Measurements from ENCODE around the gene TMEM151B. TPM values are rescaled to one million over a fixed set of nuclear protein-coding genes. Genes with fewer than 3 reads are reported as not detected.
A peak's percentile ranks its signal among the peaks of the same experiment; 100 is the strongest.

Gene TMEM151B
- total RNA-seq, 4 donors from 2014 or later: 0.39 to 0.98 (median 0.46) TPM

GRCh38 chr6:44303842-44304241 is 33.6 kb downstream of the TMEM151B start:
- 93% methylated on average over 2 of the region's 6 CpGs for WGBS
- Histone ChIP-seq H3K36me3 (peaks cover 49 to 90% (median 87%) of the 10 kb centered on the region in 4 donors), H3K27ac (replicated peaks in 1 of 4) (no peak overlapping the region), H3K27me3 (no peaks in the 10 kb centered on the region), H3K4me3 (no peak overlapping the region), H3K9me3 (no peaks in the 10 kb centered on the region), H3K4me1 (no peaks in the 10 kb centered on the region)
- intact Hi-C loops (cut with DNase I): no loop called here
- TF ChIP-seq CTCF (IDR thresholded peaks at IDR 0.05) (no peak), POLR2AphosphoS5 (IDR thresholded peaks at IDR 0.05) (no peak), POLR2A (IDR thresholded peaks at IDR 0.05; ENCODE audit: low read depth) (no peak), EP300 (IDR thresholded peaks at IDR 0.05) (no peak)
- DNase-seq (ENCODE audit: extremely low spot score): no peak

- H3K4me3 ChIP-seq: no peak overlapping the region
- DNase-seq (ENCODE audit: extremely low spot score): no peak
- H3K36me3 ChIP-seq: peaks cover 49 to 97% (median 93%) of the 10 kb centered on the region in 4 donors
- H3K27ac ChIP-seq (replicated peaks in 1 of 4): no peak overlapping the region
- H3K27me3 ChIP-seq: no peaks in the 10 kb centered on the region
- no peaks in the 10 kb centered on the region for H3K4me1 ChIP-seq
- TF ChIP-seq CTCF (IDR thresholded peaks at IDR 0.05) (peak; percentile 61 to 87 (median 74)), POLR2AphosphoS5 (IDR thresholded peaks at IDR 0.05) (no peak)
- intact Hi-C loops (cut with DNase I): no loop called here
- 80% methylated on average over 14 of the region's 25 CpGs for WGBS
- H3K9me3 ChIP-seq: no peaks in the 10 kb centered on the region
These were observed 34.3 kb downstream of the TMEM151B start for GRCh38 chr6:44304282-44305199.

- intact Hi-C loops (cut with DNase I): no loop called here
- WGBS: 92% methylated on average over 4 of the region's 5 CpGs
- no peak for TF ChIP-seq POLR2A (IDR thresholded peaks at IDR 0.05; ENCODE audit: low read depth)
- no peak for TF ChIP-seq POLR2AphosphoS5 (IDR thresholded peaks at IDR 0.05)
- TF ChIP-seq EP300 (IDR thresholded peaks at IDR 0.05): no peak
- TF ChIP-seq CTCF (IDR thresholded peaks at IDR 0.05): no peak
- no peak for DNase-seq (ENCODE audit: extremely low spot score)
- no peaks in the 10 kb centered on the region for H3K9me3 ChIP-seq
- H3K36me3 ChIP-seq: peaks cover 51 to 100% (median 98%) of the 10 kb centered on the region in 4 donors
- no peaks in the 10 kb centered on the region for H3K4me1 ChIP-seq
- H3K27ac ChIP-seq (replicated peaks in 1 of 4): no peak overlapping the region
- no peak overlapping the region for H3K4me3 ChIP-seq
- no peaks in the 10 kb centered on the region for H3K27me3 ChIP-seq
These were observed 35.0 kb downstream of the TMEM151B start for GRCh38 chr6:44305200-44305725.

- H3K27ac ChIP-seq (replicated peaks in 1 of 4): no peak overlapping the region
- no peak for DNase-seq (ENCODE audit: extremely low spot score)
- H3K4me1 ChIP-seq: peaks cover 0 to 2% (median 2%) of the 10 kb centered on the region in 4 donors
- intact Hi-C loops (cut with DNase I): no loop called here
- H3K9me3 ChIP-seq: no peaks in the 10 kb centered on the region
- TF ChIP-seq CTCF (IDR thresholded peaks at IDR 0.05): no peak
- no peak for TF ChIP-seq POLR2A (IDR thresholded peaks at IDR 0.05; ENCODE audit: low read depth)
- TF ChIP-seq POLR2AphosphoS5 (IDR thresholded peaks at IDR 0.05): no peak
- TF ChIP-seq EP300 (IDR thresholded peaks at IDR 0.05): no peak
- H3K4me3 ChIP-seq: no peak overlapping the region
- WGBS: 88% methylated on average over 8 of the region's 8 CpGs
- H3K27me3 ChIP-seq: no peaks in the 10 kb centered on the region
- peaks cover 47 to 100% (median 97%) of the 10 kb centered on the region in 4 donors for H3K36me3 ChIP-seq
These were observed 36.5 kb downstream of the TMEM151B start for GRCh38 chr6:44306710-44307109.

Data from esophagus muscularis mucosa (tissue), 4 donors.